ENCODE results near the gene SELENOV. TPM values are rescaled to one million over a fixed set of nuclear protein-coding genes. Genes with fewer than 3 reads are reported as not detected.

SELENOV gene
- total and polyA plus RNA-seq, 9 of the 15 experiments (the other 6 are each of a cell fraction or from before 2014, with no cell fraction given): 0.04 to 0.09 (median 0.06) TPM; not detected in 4

- no peak for TF ChIP-seq FIP1L1 (IDR thresholded peaks at IDR 0.05; ENCODE audit: low read depth, low read length, poor library complexity, severe bottlenecking)
- no peak for TF ChIP-seq STAT5B (CRISPR knock-in tag; IDR thresholded peaks at IDR 0.05)
- TF ChIP-seq ZBTB40 (IDR thresholded peaks at IDR 0.05): 0 out of 2 replicates have a peak, but pooled peaks have one; percentile 10
- TF ChIP-seq ZBTB40 (CRISPR knock-in tag; IDR thresholded peaks at IDR 0.05): no peak
- peak; percentile 95 for TF ChIP-seq MGA (IDR thresholded peaks at IDR 0.05)
These were observed 7.8 kb upstream of the SELENOV start (continued) for GRCh38 chr19:39506944-39507714.

Measured in K562 (cell line).